NAMALWA (cell line): ENCODE measurements around the gene PCDHB10.
"Not testable (repeated sequence)": the region's sequence is repeated elsewhere in the genome, so short reads cannot be mapped to it uniquely, and the experiment has no call there.

Source experiments
- DNase-seq: peaks from one replicate; pipeline ENCODE4 v3.0.0-alpha.2; 2015; ENCODE audit warnings: low spot score

The PCDHB10 gene

GRCh38 chr5:141192110-141192725, at the start of gene PCDHB10:
Gene PCDHB10 (plus strand): TSS chr5:141192353. CDS start chr5:141192553, 200 bp downstream.
- DNase-seq, result peak; percentile 68

GRCh38 chr5:141149812-141150211, 42.3 kb upstream of the PCDHB10 start, which contains the start of gene PCDHB6:
Gene PCDHB6 (plus strand): TSS chr5:141150057. CDS start chr5:141150258, 201 bp downstream.
- DNase-seq, result no peak

GRCh38 chr5:141150224-141150992, 41.7 kb upstream of the PCDHB10 start:
- DNase-seq, result no peak

GRCh38 chr5:141150993-141151325, 41.2 kb upstream of the PCDHB10 start:
- no peak for DNase-seq

- not testable (repeated sequence) for DNase-seq
Observed at GRCh38 chr5:141151632-141152031, 40.5 kb upstream of the PCDHB10 start.

- DNase-seq, result not testable (repeated sequence)
Observed at GRCh38 chr5:141152096-141152495, 40.1 kb upstream of the PCDHB10 start.

- peak; percentile 43 for DNase-seq
Observed at GRCh38 chr5:141155540-141156374, 36.4 kb upstream of the PCDHB10 start.

- not testable (repeated sequence) for DNase-seq
Observed at GRCh38 chr5:141157356-141157755, 34.8 kb upstream of the PCDHB10 start.

- not testable (repeated sequence) for DNase-seq
Observed at GRCh38 chr5:141157901-141158300, 34.3 kb upstream of the PCDHB10 start.

GRCh38 chr5:141172381-141173204, 19.6 kb upstream of the PCDHB10 start, which contains the start of gene PCDHB7:
Gene PCDHB7 (plus strand): TSS chr5:141172644. CDS start chr5:141172836, 192 bp downstream.
- DNase-seq, result peak; percentile 56

- not testable (repeated sequence) for DNase-seq
Observed at GRCh38 chr5:141174291-141175104, 17.7 kb upstream of the PCDHB10 start.

- no peak for DNase-seq
Observed at GRCh38 chr5:141175933-141176332, 16.2 kb upstream of the PCDHB10 start.

GRCh38 chr5:141177577-141178191, 14.5 kb upstream of the PCDHB10 start, which contains the start of gene PCDHB8:
Gene PCDHB8 (plus strand): TSS chr5:141177790. CDS start chr5:141178035, 245 bp downstream.
- not testable (repeated sequence) for DNase-seq

GRCh38 chr5:141179371-141179770, 12.8 kb upstream of the PCDHB10 start:
- DNase-seq, result not testable (repeated sequence)

GRCh38 chr5:141179876-141180275, 12.3 kb upstream of the PCDHB10 start:
- DNase-seq, result not testable (repeated sequence)

GRCh38 chr5:141180313-141180712, 11.8 kb upstream of the PCDHB10 start:
- no peak for DNase-seq

GRCh38 chr5:141182248-141182647, 9.9 kb upstream of the PCDHB10 start, which contains the start of gene PCDHB16:
Gene PCDHB16 (plus strand): TSS chr5:141182387. CDS start chr5:141182560, 173 bp downstream.
- peak; percentile 45 for DNase-seq

- DNase-seq, result not testable (repeated sequence)
Observed at GRCh38 chr5:141184117-141184855, 7.9 kb upstream of the PCDHB10 start.

GRCh38 chr5:141186897-141187512, 5.1 kb upstream of the PCDHB10 start, which contains the start of gene PCDHB9:
Gene PCDHB9 (plus strand): TSS chr5:141187161. CDS start chr5:141187319, 158 bp downstream.
- peak; percentile 76 for DNase-seq
